GM18868 (cell line): ENCODE results near the gene EPHB1.

Experiments used
- ATAC-seq: cut with Tn5 transposase; IDR thresholded peaks from one replicate; pipeline ENCODE4 v1.9.1; 2021; ENCODE audit warnings: mild to moderate bottlenecking, moderate library complexity; ENCODE audit not compliant: unreplicated experiment

EPHB1 gene

GRCh38 chr3:134794950-134795745 lies at the start of gene EPHB1:
Gene EPHB1, plus strand, starts transcription at chr3:134795260.
- ATAC-seq = peak; percentile 80

- ATAC-seq = no peak
These were observed 46.4 kb upstream of the EPHB1 start for GRCh38 chr3:134748698-134749097.

DNA sequence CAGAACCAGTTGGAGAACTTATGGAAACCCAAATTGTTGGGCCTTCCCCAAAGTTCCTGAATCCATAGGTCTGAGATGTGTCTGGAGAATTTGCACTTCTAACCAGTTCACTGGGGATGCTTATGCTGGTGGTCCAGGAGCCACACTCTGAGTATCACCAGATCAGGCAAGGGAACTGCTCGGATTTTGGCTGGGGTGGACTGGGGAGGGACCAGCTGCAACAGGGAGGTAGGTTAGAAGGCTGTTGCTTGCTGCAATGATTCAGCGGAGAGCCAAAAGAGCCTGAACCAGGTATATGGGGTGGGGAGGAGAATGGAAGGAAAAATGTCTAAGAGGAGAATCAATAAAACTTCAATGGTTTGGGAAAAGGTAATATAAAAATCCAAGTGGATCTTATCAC lies 45.9 kb upstream of the EPHB1 start:
- no peak for ATAC-seq

DNA sequence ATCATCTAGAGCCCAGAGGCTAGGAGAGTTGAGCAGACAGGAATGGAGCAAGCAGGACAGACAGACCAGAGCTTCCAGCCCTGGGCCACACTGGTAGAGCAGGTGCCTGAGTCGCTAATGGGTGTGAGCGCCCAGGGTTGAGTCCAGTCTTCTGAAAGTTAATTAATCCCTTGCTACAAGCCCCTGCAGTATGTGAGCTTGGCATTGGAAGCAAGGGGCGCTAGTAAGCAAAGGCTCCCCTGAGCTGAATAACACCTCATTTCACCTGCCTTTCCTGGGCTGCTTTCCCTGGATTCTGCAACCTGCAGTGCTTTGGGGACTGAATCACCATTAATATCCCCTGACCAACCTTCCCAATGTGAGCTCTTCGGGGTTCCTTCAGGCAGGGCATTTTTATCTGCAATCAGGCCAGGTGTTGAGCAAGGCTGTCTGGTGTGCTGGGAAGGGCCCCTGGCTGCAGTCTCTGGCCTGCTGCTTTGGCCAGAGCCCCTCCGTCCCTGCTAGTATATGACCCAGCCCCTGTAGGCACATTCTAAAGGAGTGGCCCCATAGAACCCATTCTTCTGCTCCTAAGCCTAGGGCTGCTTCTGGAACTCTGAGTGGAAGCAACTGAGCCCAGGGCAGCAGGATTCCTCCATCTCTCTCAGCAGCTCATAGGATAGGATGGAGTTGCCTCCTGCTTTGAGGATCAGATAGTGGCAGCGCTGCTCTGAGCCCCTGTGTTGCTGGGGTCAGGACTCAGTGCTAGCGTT lies 45.1 kb upstream of the EPHB1 start:
- no peak for ATAC-seq

DNA sequence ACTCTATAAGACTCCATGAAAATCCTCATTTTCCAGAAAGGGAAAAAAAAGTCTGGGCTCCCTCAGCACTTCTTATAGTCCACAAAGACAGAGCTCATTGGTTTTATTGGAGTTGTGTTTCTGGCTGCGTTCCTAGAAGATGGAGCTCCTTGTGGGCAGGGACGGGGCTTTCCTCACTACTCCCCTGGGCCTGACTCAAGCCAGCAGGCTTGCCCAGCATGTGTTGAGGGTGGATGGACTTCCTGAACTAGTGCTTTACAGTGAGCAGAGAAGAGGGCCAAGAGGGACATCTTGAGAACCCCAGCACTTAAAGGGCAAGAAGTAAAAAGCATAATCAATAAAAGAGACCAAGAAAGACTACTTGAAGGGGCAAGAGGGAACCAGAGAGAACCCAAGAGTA lies 43.2 kb upstream of the EPHB1 start:
- no peak for ATAC-seq

DNA sequence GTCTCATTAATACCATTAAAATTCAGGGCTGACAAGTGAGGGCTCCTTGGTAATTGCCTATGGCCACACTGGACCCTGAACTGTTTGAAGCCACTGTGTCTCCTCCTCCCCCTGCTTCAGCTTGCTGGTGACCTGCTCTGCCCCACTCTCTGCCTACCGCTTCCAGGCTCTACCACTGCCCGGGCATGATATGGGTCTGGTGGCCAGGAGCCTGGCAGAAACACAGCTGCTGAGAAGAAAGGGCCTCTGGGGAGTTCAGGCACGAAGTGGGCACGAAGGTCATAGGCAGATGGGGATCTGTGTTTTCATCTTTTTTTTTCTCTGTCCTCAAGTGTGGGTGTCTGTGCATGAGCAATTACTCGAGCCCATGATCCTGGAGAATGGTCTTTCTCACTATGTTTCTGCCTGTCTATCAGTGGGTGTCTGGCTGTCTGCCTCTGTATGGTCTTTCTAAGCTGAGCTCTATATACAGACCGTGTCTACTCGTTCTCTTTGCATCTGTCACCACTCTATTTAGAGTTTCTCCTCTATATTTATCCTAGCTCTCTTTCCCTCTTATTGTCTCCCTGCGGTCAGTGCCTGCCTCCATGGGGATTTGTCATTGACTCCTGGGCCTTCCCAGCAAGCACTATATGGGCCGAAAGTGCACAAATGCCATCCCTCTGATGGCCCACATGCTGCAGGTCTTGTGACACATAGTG lies 42.1 kb upstream of the EPHB1 start:
- ATAC-seq = no peak

GRCh38 chr3:134753999-134754742 lies 40.9 kb upstream of the EPHB1 start:
- no peak for ATAC-seq

DNA sequence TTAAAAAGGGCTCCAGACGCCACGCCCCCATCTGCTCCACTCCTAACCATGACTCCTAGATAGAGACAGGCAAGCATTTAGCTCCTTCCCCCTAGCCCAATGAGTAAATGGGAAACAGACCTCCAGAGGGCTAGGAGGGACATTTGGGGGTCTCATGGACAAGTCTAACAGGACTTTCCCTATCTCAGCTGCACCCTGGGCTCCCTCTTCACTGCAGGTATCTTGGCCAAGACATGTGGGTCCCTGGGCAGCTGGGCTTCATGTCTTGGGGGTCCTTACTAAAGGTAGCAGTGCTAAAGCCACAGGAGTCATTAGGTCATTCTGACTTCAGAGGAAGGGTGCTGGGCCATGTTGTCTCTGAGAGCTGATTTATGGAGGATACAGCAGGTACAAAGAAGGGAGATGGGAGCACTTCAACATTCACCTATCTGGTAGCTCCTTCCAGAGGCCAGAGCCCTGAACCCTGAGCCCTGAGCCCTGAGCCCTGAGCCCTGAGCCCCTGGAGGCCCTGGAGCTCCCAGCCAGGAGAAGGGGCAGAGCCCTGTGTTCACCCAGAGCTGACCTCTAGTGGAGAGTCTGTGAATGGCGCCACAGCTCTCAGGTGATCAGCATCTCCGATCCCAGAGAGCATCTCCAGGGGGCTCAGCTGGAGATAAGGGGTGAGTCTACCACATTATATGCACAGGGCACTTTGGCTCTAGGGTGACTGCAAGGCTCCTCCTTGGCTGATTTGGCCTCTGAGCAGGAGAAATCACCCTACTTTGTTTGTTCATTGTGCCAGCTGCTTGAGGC lies 40.1 kb upstream of the EPHB1 start:
- ATAC-seq = peak; percentile 93

DNA sequence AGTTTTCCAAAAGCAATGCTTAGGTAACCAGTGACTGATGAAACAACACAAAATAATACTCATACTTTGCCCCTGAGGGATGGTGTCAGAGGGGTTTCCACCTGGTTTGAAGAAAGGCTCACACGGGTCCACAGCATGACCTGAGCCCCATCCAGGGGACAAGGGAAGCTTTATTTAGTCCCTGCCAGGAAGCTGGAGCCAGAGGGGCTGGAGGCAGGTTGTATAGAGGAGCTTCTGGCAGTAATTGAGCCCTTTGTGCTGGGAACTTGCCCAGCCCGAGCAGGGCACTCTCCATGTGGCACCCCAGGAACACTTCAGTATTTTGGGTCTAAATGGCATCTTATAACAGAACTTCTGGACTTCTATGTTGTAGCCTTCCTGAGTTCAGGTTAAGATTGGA lies 39.2 kb upstream of the EPHB1 start:
- no peak for ATAC-seq

- no peak for ATAC-seq
These were observed 37.5 kb upstream of the EPHB1 start for GRCh38 chr3:134757549-134758069.

- ATAC-seq = no peak
These were observed 33.8 kb upstream of the EPHB1 start for GRCh38 chr3:134761213-134761612.

GRCh38 chr3:134762016-134762415 lies 33.0 kb upstream of the EPHB1 start:
- ATAC-seq = no peak

DNA sequence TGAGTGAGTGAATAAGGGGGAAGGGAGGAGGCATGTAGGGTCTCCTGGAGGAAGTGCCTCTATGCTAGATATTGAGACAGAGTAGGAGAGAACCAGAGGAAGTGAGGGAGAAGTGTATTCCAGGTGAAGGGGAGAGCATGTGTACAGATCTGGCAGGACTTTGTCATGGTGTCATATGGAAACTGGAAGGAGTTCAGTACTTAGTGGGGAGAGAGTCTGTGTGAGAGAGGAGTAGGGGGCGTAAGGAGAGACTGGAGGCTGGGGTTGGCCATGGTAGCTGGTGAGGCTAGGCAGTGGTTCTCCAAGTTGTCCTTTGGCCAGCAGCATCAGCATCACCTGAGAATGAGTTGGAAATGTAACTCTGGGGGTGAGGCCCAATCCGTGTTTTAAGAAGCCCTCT lies 29.6 kb upstream of the EPHB1 start:
- ATAC-seq = no peak

GRCh38 chr3:134766290-134766689 lies 28.8 kb upstream of the EPHB1 start:
- ATAC-seq = no peak

- no peak for ATAC-seq
These were observed 26.9 kb upstream of the EPHB1 start for GRCh38 chr3:134768116-134768515.

GRCh38 chr3:134768837-134769236 lies 26.2 kb upstream of the EPHB1 start:
- no peak for ATAC-seq

DNA sequence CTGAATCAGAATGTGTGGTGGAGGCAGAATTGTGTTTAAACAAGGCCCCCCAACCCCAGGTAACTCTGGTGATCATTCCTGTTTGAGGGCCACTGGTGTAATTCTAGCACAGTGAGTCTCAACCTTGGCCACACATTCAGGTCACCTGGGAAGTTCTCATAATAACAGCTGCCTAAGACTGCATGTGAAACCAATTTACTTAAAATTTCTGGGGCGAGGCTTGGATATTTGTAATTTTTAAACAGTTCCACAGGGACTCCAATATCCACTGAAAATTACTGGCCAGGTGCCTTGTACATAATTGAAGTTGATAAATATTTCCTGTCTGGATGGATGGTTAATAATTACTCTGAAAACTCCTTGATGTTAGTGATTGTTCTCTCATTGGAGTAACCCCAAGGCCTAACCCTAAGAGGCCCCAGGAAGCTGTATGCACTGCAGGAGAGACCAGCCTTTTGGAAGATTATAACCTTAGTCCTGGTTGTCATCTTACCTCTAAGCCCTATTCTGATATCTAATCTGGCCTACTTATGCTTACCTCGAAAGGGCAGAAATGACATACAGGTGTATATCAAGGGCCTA lies 25.7 kb upstream of the EPHB1 start:
- no peak for ATAC-seq

GRCh38 chr3:134772011-134772410 lies 23.0 kb upstream of the EPHB1 start:
- ATAC-seq = no peak

DNA sequence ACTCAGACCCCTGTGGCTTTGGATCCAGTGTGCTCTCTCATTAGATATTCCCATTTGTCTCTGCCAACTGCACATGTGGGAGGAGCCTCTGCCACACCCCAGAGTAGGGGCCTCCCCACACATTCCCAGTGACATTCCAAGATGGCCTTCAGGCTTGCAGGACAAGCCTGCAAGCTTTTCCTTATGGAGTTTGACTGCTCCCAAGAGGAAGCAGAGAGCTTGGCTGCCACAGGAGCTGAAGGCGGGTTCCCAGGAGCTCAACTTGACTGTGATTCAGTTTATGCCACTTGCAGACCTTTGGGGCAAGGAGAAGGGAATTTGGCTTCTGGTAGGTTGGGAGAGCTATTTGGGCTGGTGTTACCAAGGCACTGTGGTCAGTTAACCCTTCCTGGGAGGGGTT lies 22.5 kb upstream of the EPHB1 start:
- ATAC-seq = no peak

- no peak for ATAC-seq
These were observed 19.2 kb upstream of the EPHB1 start for GRCh38 chr3:134775831-134776230.
